DND-41 (cell line): ENCODE data around the gene GPC5.

Experiments used
- CTCF ChIP-seq: IDR thresholded peaks from 2 replicates; pipeline ENCODE4 v1.5.1; 2012; ENCODE audit warnings: borderline replicate concordance, low read length, moderate library complexity, mild to moderate bottlenecking; ENCODE audit not compliant: poor library complexity, severe bottlenecking; ENCODE audit errors: extremely low read depth
- EZH2 ChIP-seq: IDR thresholded peaks from 3 replicates; pipeline ENCODE4 v1.6.1; 2012; ENCODE audit warnings: borderline replicate concordance, low read depth, mild to moderate bottlenecking, moderate library complexity, low read length, inconsistent platforms; ENCODE audit not compliant: severe bottlenecking

GRCh38 chr13:91816263-91816807 is 417.9 kb downstream of the GPC5 start:
- no peak for TF ChIP-seq CTCF
- no peak for TF ChIP-seq EZH2
